ENCODE measurements around the gene RAB3D. TPM values are rescaled to one million over a fixed set of nuclear protein-coding genes. Genes with fewer than 3 reads are reported as not detected.

The RAB3D gene
- total and polyA plus RNA-seq, 2 experiments from 2014 or later = 3.8 to 21.2 TPM

GRCh38 chr19:11370744-11371143 lies 31.3 kb upstream of the RAB3D start:
- DNase-seq (ENCODE audit: low spot score) = no peak
- TF ChIP-seq EZH2 (IDR thresholded peaks at IDR 0.05; ENCODE audit: low read depth, unreplicated experiment) = no peak
- no peak for TF ChIP-seq POLR2AphosphoS5 (IDR thresholded peaks at IDR 0.05; ENCODE audit: low read depth)
- TF ChIP-seq ZNF331 (CRISPR knock-in tag; IDR thresholded peaks at IDR 0.05; ENCODE audit: low read depth) = no peak
- no peak for TF ChIP-seq ETS1 (IDR thresholded peaks at IDR 0.05)
- no peak for TF ChIP-seq NANOG (IDR thresholded peaks at IDR 0.05; ENCODE audit: borderline replicate concordance)
- no peak for TF ChIP-seq EZH2phosphoT487 (IDR thresholded peaks at IDR 0.05; ENCODE audit: unreplicated experiment)
- no peak for TF ChIP-seq CREB1 (CRISPR knock-in tag; IDR thresholded peaks at IDR 0.05; ENCODE audit: low read depth)
- TF ChIP-seq CTCF (conservative IDR thresholded peaks at IDR 0.05; ENCODE audit: low read depth in 2 of 2) = no peak
- no peak for TF ChIP-seq STAT1 (IDR thresholded peaks at IDR 0.05; ENCODE audit: unreplicated experiment)
- TF ChIP-seq ZNF462 (CRISPR knock-in tag; IDR thresholded peaks at IDR 0.05) = no peak
- TF ChIP-seq ZNF114 (CRISPR knock-in tag; IDR thresholded peaks at IDR 0.05) = no peak
- TF ChIP-seq REST (IDR thresholded peaks at IDR 0.05; ENCODE audit: unreplicated experiment) = no peak
- TF ChIP-seq JUNB (IDR thresholded peaks at IDR 0.05; ENCODE audit: unreplicated experiment) = no peak
- peaks cover 6% of the 10 kb centered on the region for H3K27me3 Mint-ChIP-seq (ENCODE audit: insufficient read depth, low read depth, poor library complexity)
- H3K4me1 ChIP-seq (ENCODE audit: insufficient read depth) = peaks cover 6% of the 10 kb centered on the region
- H3K36me3 ChIP-seq (ENCODE audit: insufficient read depth) = no peaks in the 10 kb centered on the region
- H3K4me3 ChIP-seq = no peak overlapping the region
- no peak for ATAC-seq
- H3K27me3 ChIP-seq (ENCODE audit: insufficient read depth) = no peaks in the 10 kb centered on the region
- H3K4me2 ChIP-seq = no peak overlapping the region
- no peak overlapping the region; the same call in 2 of the 3 replicates for H3K4me3 Mint-ChIP-seq
- H3K36me3 Mint-ChIP-seq (ENCODE audit: low read depth) = peaks cover 7% of the 10 kb centered on the region; the same call in 1 of the 3 replicates
- H3K79me2 ChIP-seq (replicated peaks; ENCODE audit: insufficient read depth) = 0 out of 2 replicates have a peak, but pooled peaks cover 1% of the 10 kb centered on the region
- 0 out of 2 replicates have a peak, but pooled peaks cover 1% of the 10 kb centered on the region for H3F3A ChIP-seq (replicated peaks; ENCODE audit: low read depth)
- H3K9me2 ChIP-seq (ENCODE audit: insufficient read depth) = no peaks in the 10 kb centered on the region
- H3K9me3 Mint-ChIP-seq = no peaks in the 10 kb centered on the region
- peaks cover 6% of the 10 kb centered on the region; the same call in 2 of the 3 replicates for H3K4me1 Mint-ChIP-seq
- H4K20me1 ChIP-seq (replicated peaks; ENCODE audit: insufficient read depth) = peaks cover 5% of the 10 kb centered on the region; the same call in 1 of the 2 replicates
- no peak overlapping the region for H3K27ac Mint-ChIP-seq
- H2AFZ ChIP-seq = no peak overlapping the region
- H3K27ac ChIP-seq (ENCODE audit: low read depth) = no peak overlapping the region
